Right lobe of liver (tissue), 4 donors: ENCODE data around the gene ST3GAL5.
A peak's percentile ranks its signal among the peaks of the same experiment; 100 is the strongest.

Source experiments
- POLR2A ChIP-seq: fragments of 450-650 bp; IDR thresholded peaks from one replicate; pipeline ENCODE4 v1.6.1; 2017; ENCODE audit warnings: antibody characterized with exemption, mild to moderate bottlenecking
- TF ChIP-seq, protein P1 (sequence below), 4 donors: fragments of 200-600 bp in 3 of 4; fragments of 450-650 bp in 1 of 4; IDR thresholded peaks; one replicate each; pipeline versions ENCODE4 v1.5.1 to v1.8.0; 2016 to 2022; ENCODE audit warnings: antibody characterized with exemption in 4 of 4, mild to moderate bottlenecking in 2 of 4
- donor health status: DM: no; HTN: no; CAD: no.
- donor health status: DM: no; HTN: no; CAD: no.
- donor health status: DM: no; HTN: yes; CAD: no.

DNA sequence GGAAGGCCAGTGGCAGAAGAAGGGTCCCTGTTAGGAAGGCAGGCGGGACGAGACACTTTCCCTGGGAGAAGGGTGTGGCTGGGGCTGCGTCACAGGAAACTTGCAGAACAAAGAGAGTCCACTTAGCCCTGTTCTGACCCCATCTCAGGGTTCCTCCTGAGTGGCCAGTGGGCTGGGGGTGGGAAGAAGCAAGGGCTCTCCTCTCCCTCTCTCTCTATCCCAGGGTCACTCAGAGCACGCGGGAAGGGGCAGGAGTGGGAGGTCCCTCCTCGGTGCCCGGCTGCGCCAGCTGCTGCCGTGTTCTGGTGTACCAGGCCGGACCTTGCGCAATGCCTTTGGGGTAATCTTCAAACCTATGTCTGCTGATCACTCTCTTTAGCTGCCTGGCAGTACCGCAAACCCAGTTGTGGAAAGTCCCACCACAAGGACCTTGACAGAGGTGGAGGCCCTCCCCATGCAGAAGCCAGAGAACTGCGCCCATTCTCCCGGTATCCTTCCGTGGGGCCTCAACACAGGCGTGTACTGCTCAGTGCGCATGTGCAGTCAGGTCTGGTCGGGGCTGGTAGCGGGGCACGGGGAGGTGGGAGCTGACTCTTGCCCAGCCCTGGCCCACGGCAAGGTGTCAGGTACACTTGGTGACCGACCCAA, 47.8 kb upstream of the ST3GAL5 start:
- TF ChIP-seq POLR2A, result peak; percentile 48
- TF ChIP-seq, protein P1, sequence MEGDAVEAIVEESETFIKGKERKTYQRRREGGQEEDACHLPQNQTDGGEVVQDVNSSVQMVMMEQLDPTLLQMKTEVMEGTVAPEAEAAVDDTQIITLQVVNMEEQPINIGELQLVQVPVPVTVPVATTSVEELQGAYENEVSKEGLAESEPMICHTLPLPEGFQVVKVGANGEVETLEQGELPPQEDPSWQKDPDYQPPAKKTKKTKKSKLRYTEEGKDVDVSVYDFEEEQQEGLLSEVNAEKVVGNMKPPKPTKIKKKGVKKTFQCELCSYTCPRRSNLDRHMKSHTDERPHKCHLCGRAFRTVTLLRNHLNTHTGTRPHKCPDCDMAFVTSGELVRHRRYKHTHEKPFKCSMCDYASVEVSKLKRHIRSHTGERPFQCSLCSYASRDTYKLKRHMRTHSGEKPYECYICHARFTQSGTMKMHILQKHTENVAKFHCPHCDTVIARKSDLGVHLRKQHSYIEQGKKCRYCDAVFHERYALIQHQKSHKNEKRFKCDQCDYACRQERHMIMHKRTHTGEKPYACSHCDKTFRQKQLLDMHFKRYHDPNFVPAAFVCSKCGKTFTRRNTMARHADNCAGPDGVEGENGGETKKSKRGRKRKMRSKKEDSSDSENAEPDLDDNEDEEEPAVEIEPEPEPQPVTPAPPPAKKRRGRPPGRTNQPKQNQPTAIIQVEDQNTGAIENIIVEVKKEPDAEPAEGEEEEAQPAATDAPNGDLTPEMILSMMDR (IDR thresholded peaks at IDR 0.05), result no peak
